KOPT-K1 (cell line): Measurements from ENCODE around the gene CAV1.

Experiments used
- H3K27ac ChIP-seq: fragments of 200-600 bp; sonication (generic); 2 replicates; pipeline ENCODE4 v1.5.1; 2016; ENCODE audit warnings: antibody characterized with exemption, mild to moderate bottlenecking, low read depth, low read length; ENCODE audit not compliant: poor library complexity, severe bottlenecking
- H3K36me3 ChIP-seq: fragments of 200-600 bp; sonication (generic); 2 replicates; pipeline ENCODE4 v1.5.1; 2017; ENCODE audit warnings: antibody characterized with exemption, mild to moderate bottlenecking, low read length, moderate library complexity; ENCODE audit not compliant: insufficient read depth
- H3K9me3 ChIP-seq: fragments of 200-600 bp; sonication (generic); 2 replicates; pipeline ENCODE4 v1.5.1; 2017; ENCODE audit warnings: antibody characterized with exemption, low read length, mild to moderate bottlenecking; ENCODE audit not compliant: insufficient read depth, poor library complexity, severe bottlenecking

CAV1 gene

GRCh38 chr7:116535416-116535815 lies 10.6 kb downstream of the CAV1 start:
- no peak overlapping the region for H3K27ac ChIP-seq
- H3K9me3 ChIP-seq, result peaks cover 8% of the 10 kb centered on the region
- H3K36me3 ChIP-seq, result no peaks in the 10 kb centered on the region

- peaks cover 8% of the 10 kb centered on the region for H3K9me3 ChIP-seq
- no peak overlapping the region for H3K27ac ChIP-seq
- no peaks in the 10 kb centered on the region for H3K36me3 ChIP-seq
Observed at GRCh38 chr7:116538138-116538537, 13.3 kb downstream of the CAV1 start.

- Histone ChIP-seq H3K9me3 (peaks cover 8% of the 10 kb centered on the region), H3K36me3 (no peaks in the 10 kb centered on the region), H3K27ac (no peak overlapping the region)
Observed at GRCh38 chr7:116539879-116540278, 15.0 kb downstream of the CAV1 start.

GRCh38 chr7:116540743-116541142 lies 15.9 kb downstream of the CAV1 start:
- H3K9me3 ChIP-seq, result peaks cover 8% of the 10 kb centered on the region
- H3K36me3 ChIP-seq, result no peaks in the 10 kb centered on the region

GRCh38 chr7:116541951-116542350 lies 17.1 kb downstream of the CAV1 start:
- Histone ChIP-seq H3K9me3 (peaks cover 8% of the 10 kb centered on the region), H3K27ac (no peak overlapping the region), H3K36me3 (no peaks in the 10 kb centered on the region)

More at GRCh38 chr7:116540743-116541142, 15.9 kb downstream of the CAV1 start:
- H3K27ac ChIP-seq, result no peak overlapping the region

GRCh38 chr7:116542618-116543017 lies 17.8 kb downstream of the CAV1 start:
- Histone ChIP-seq H3K9me3 (peaks cover 8% of the 10 kb centered on the region), H3K36me3 (no peaks in the 10 kb centered on the region), H3K27ac (no peak overlapping the region)

- Histone ChIP-seq H3K9me3 (peaks cover 6% of the 10 kb centered on the region), H3K27ac (no peak overlapping the region), H3K36me3 (no peaks in the 10 kb centered on the region)
Observed at GRCh38 chr7:116543664-116544063, 18.8 kb downstream of the CAV1 start.

GRCh38 chr7:116544487-116544886 lies 19.7 kb downstream of the CAV1 start:
- H3K36me3 ChIP-seq, result no peaks in the 10 kb centered on the region
- no peaks in the 10 kb centered on the region for H3K9me3 ChIP-seq
- H3K27ac ChIP-seq, result no peak overlapping the region

- H3K36me3 ChIP-seq, result no peaks in the 10 kb centered on the region
- no peaks in the 10 kb centered on the region for H3K9me3 ChIP-seq
- H3K27ac ChIP-seq, result no peak overlapping the region
Observed at GRCh38 chr7:116545411-116545993, 20.7 kb downstream of the CAV1 start.

GRCh38 chr7:116546054-116546453 lies 21.2 kb downstream of the CAV1 start:
- Histone ChIP-seq H3K27ac (no peak overlapping the region), H3K36me3 (no peaks in the 10 kb centered on the region), H3K9me3 (no peaks in the 10 kb centered on the region)

- H3K27ac ChIP-seq, result no peak overlapping the region
- H3K9me3 ChIP-seq, result no peaks in the 10 kb centered on the region
- no peaks in the 10 kb centered on the region for H3K36me3 ChIP-seq
Observed at GRCh38 chr7:116546916-116547315, 22.1 kb downstream of the CAV1 start.

- Histone ChIP-seq H3K9me3 (no peaks in the 10 kb centered on the region), H3K27ac (no peak overlapping the region), H3K36me3 (no peaks in the 10 kb centered on the region)
Observed at GRCh38 chr7:116547347-116547746, 22.5 kb downstream of the CAV1 start.

GRCh38 chr7:116548506-116548905 lies 23.7 kb downstream of the CAV1 start:
- no peaks in the 10 kb centered on the region for H3K9me3 ChIP-seq
- no peak overlapping the region for H3K27ac ChIP-seq
- no peaks in the 10 kb centered on the region for H3K36me3 ChIP-seq

- Histone ChIP-seq H3K36me3 (no peaks in the 10 kb centered on the region), H3K9me3 (no peaks in the 10 kb centered on the region), H3K27ac (no peak overlapping the region)
Observed at GRCh38 chr7:116549370-116549769, 24.5 kb downstream of the CAV1 start.

- no peak overlapping the region for H3K27ac ChIP-seq
- no peaks in the 10 kb centered on the region for H3K9me3 ChIP-seq
- no peaks in the 10 kb centered on the region for H3K36me3 ChIP-seq
Observed at GRCh38 chr7:116551692-116552091, 26.9 kb downstream of the CAV1 start.

- H3K9me3 ChIP-seq, result no peaks in the 10 kb centered on the region
- no peak overlapping the region for H3K27ac ChIP-seq
- no peaks in the 10 kb centered on the region for H3K36me3 ChIP-seq
Observed at GRCh38 chr7:116552602-116553001, 27.8 kb downstream of the CAV1 start.
